ENCODE data around the gene HOXB2.

GRCh38 chr17:48563867-48564187 lies 18.9 kb upstream of the HOXB2 start:
- TF ChIP-seq POLR2AphosphoS5 (IDR thresholded peaks at IDR 0.05; ENCODE audit: low read depth, low read length) (no peak), TAF1 (IDR thresholded peaks at IDR 0.05; ENCODE audit: borderline replicate concordance, low read depth, low read length) (no peak)

All from GM12892 (cell line).